ENCODE results near the gene CDKN2AIPNL.
"Not testable (repeated sequence)": the region's sequence is repeated elsewhere in the genome, so short reads cannot be mapped to it uniquely, and the experiment has no call there.

Gene CDKN2AIPNL

GRCh38 chr5:134437847-134438581 lies 26.3 kb upstream of the CDKN2AIPNL start:
- DNase-seq: no peak

GRCh38 chr5:134437340-134437846 lies 25.7 kb upstream of the CDKN2AIPNL start:
- DNase-seq: no peak

- no peak for DNase-seq
Measured at GRCh38 chr5:134436523-134437339, 25.1 kb upstream of the CDKN2AIPNL start.

GRCh38 chr5:134435560-134435959 lies 23.9 kb upstream of the CDKN2AIPNL start:
- no peak for DNase-seq

GRCh38 chr5:134432677-134433359 lies 21.1 kb upstream of the CDKN2AIPNL start:
- no peak for DNase-seq

- DNase-seq: no peak
Measured at GRCh38 chr5:134432174-134432573, 20.5 kb upstream of the CDKN2AIPNL start.

GRCh38 chr5:134430001-134430569 lies 18.4 kb upstream of the CDKN2AIPNL start:
- DNase-seq: no peak

- no peak for DNase-seq
Measured at GRCh38 chr5:134427540-134428041, 15.9 kb upstream of the CDKN2AIPNL start.

GRCh38 chr5:134426361-134426760 lies 14.7 kb upstream of the CDKN2AIPNL start:
- no peak for DNase-seq

GRCh38 chr5:134423376-134423775 lies 11.7 kb upstream of the CDKN2AIPNL start:
- no peak for DNase-seq

GRCh38 chr5:134422791-134423365 lies 11.2 kb upstream of the CDKN2AIPNL start:
- no peak for DNase-seq

- not testable (repeated sequence) for DNase-seq
Measured at GRCh38 chr5:134421038-134421437, 9.4 kb upstream of the CDKN2AIPNL start.

GRCh38 chr5:134420343-134420742 lies 8.7 kb upstream of the CDKN2AIPNL start:
- DNase-seq: no peak

GRCh38 chr5:134418958-134419357 lies 7.3 kb upstream of the CDKN2AIPNL start:
- DNase-seq: no peak

- no peak for DNase-seq
Measured at GRCh38 chr5:134417707-134418106, 6.0 kb upstream of the CDKN2AIPNL start.

GRCh38 chr5:134413046-134413445 lies 1.4 kb upstream of the CDKN2AIPNL start:
- no peak for DNase-seq

GRCh38 chr5:134411228-134411545 lies 494 bp downstream of the CDKN2AIPNL start:
- no peak for DNase-seq

- DNase-seq: no peak
Measured at GRCh38 chr5:134410822-134411221, 859 bp downstream of the CDKN2AIPNL start.

GRCh38 chr5:134409321-134409720 lies 2.4 kb downstream of the CDKN2AIPNL start:
- no peak for DNase-seq

GRCh38 chr5:134406390-134406789 lies 5.3 kb downstream of the CDKN2AIPNL start:
- no peak for DNase-seq

- no peak for DNase-seq
Measured at GRCh38 chr5:134403951-134404350, 7.7 kb downstream of the CDKN2AIPNL start.

GRCh38 chr5:134398609-134399155 lies 13.0 kb downstream of the CDKN2AIPNL start:
- DNase-seq: no peak
